Panc1 (cell line): ENCODE results near the gene PIK3R6. TPM values are rescaled to one million over a fixed set of nuclear protein-coding genes. Genes with fewer than 3 reads are reported as not detected.

Source experiments
- ATAC-seq: fragments of 200-7000 bp; cut with Tn5 transposase; 2 replicates; pipeline ENCODE4 v1.9.1; 2020; ENCODE audit warnings: mild to moderate bottlenecking, moderate library complexity
- BruUV-seq: library from RNA; stranded (reverse); fragments of 400-500 nt; replicated peaks from 2 replicates; lab custom pipeline; 2021; lab: Mats Ljungman, UMichigan
- CTCF ChIA-PET: fragments of 300-600 bp; sonication (Branson Sonifier 250); formaldehyde crosslinking; loops from one replicate; lab custom pipeline; 2022; ENCODE audit warnings: antibody characterized with exemption; lab: Charles Lee
- POLR2A ChIA-PET: fragments of 300-600 bp; sonication (Branson Sonifier 250); formaldehyde crosslinking; loops from one replicate; lab custom pipeline; 2022; ENCODE audit warnings: antibody characterized with exemption; lab: Charles Lee
- DNase-seq: peaks from one replicate; pipeline ENCODE4 v3.0.0-alpha.2; 2010; ENCODE audit warnings: low read depth, low spot score
- H3K27ac ChIP-seq: 2 replicates; pipeline ENCODE4 v1.5.1; 2011; ENCODE audit warnings: mild to moderate bottlenecking, low read length, inconsistent platforms
- H3K27me3 ChIP-seq: fragments of 200-500 bp; sonication (Bioruptor generic); 2 replicates; pipeline ENCODE4 v1.6.0; 2014; ENCODE audit warnings: low read length, inconsistent platforms; ENCODE audit not compliant: control insufficient read depth, insufficient read depth
- H3K36me3 ChIP-seq: fragments of 200-500 bp; sonication (Bioruptor generic); 2 replicates; pipeline ENCODE4 v1.5.1; 2014; ENCODE audit warnings: inconsistent platforms, mild to moderate bottlenecking, low read length, moderate library complexity; ENCODE audit not compliant: control insufficient read depth, insufficient read depth
- H3K4me1 ChIP-seq: 2 replicates; pipeline ENCODE4 v1.5.1; 2011; ENCODE audit warnings: inconsistent platforms, mild to moderate bottlenecking, low read length, moderate library complexity; ENCODE audit not compliant: control insufficient read depth, insufficient read depth
- H3K4me3 ChIP-seq, 2 experiments: 2 replicates each; pipeline ENCODE4 v1.5.1; 2011 to 2012; ENCODE audit warnings: low read depth in 2 of 2, low read length in 2 of 2, mild to moderate bottlenecking in 2 of 2, inconsistent platforms in 1 of 2, moderate library complexity in 1 of 2
- H3K9me3 ChIP-seq: fragments of 200-500 bp; sonication (Bioruptor generic); 2 replicates; pipeline ENCODE4 v1.5.1; 2014; ENCODE audit warnings: low read depth, mild to moderate bottlenecking, inconsistent platforms, low read length, moderate library complexity; ENCODE audit not compliant: control insufficient read depth, insufficient read depth
- CTCF ChIP-seq: fragments of 450-650 bp; IDR thresholded peaks from 2 replicates; pipeline ENCODE4 v1.5.1; 2017; ENCODE audit warnings: mild to moderate bottlenecking
- POLR2AphosphoS5 ChIP-seq: IDR thresholded peaks from 2 replicates; pipeline ENCODE4 v1.6.1; 2012; ENCODE audit warnings: mild to moderate bottlenecking, low read depth, low read length, moderate library complexity
- REST ChIP-seq, 2 experiments: IDR thresholded peaks; 2 replicates each; pipeline ENCODE4 v1.6.1; 2011 to 2012; ENCODE audit warnings: low read depth in 2 of 2, control low read depth in 1 of 2, low read length in 1 of 2, mild to moderate bottlenecking in 1 of 2, moderate library complexity in 1 of 2; ENCODE audit not compliant: insufficient read depth in 1 of 2
- SIN3A ChIP-seq: IDR thresholded peaks from 2 replicates; pipeline ENCODE4 v1.6.1; 2012; ENCODE audit warnings: low read depth, mild to moderate bottlenecking, low read length, moderate library complexity, borderline replicate concordance; ENCODE audit not compliant: insufficient read depth
- TCF7L2 ChIP-seq: IDR thresholded peaks from 2 replicates; pipeline ENCODE4 v1.6.1; 2011; ENCODE audit warnings: mild to moderate bottlenecking, low read depth, low read length, inconsistent platforms
- in situ Hi-C: cut with HindIII; loops from 2 replicates; pipeline ENCODE4 v1.10.0; 2016; ENCODE audit warnings: low sequenced_read_pairs, low pct_unique_long_range_greater_than_20kb
- intact Hi-C: fragments of 100-400 bp; cut with micrococcal nuclease; formaldehyde crosslinking; loops from one replicate; pipeline ENCODE4 v1.10.0; 2022; ENCODE audit not compliant: unreplicated experiment
- total RNA-seq: library from RNA; stranded (reverse); gene quantifications from one replicate; pipeline ENCODE4 v1.2.1, GENCODE V29; 2021; ENCODE audit not compliant: unreplicated experiment

Gene PIK3R6
- total RNA-seq, 1 experiment from 2014 or later, result not detected

- TF ChIP-seq REST (IDR thresholded peaks at IDR 0.05; ENCODE audit: insufficient read depth in 1 of 2, low read depth in 2 of 2, low read length in 1 of 2), result no peak
- TF ChIP-seq CTCF, result no peak
- TF ChIP-seq SIN3A, result no peak
- no peak for TF ChIP-seq TCF7L2
- TF ChIP-seq POLR2AphosphoS5, result no peak
- Histone ChIP-seq H3K36me3 (no peaks in the 10 kb centered on the region), H3K27me3 (peaks cover 9% of the 10 kb centered on the region), H3K4me3 (no peak overlapping the region), H3K4me1 (no peaks in the 10 kb centered on the region), H3K9me3 (no peaks in the 10 kb centered on the region), H3K27ac (no peak overlapping the region)
- DNase-seq (no peak), ATAC-seq (no peak)
- in situ Hi-C loops (no loop called here), intact Hi-C loops (no loop called here)
- no TSS peak for BruUV-seq
- ChIA-PET CTCF (no interaction called here), POLR2A (no interaction called here)
These were observed 48.7 kb downstream of the PIK3R6 start for GRCh38 chr17:8818654-8819330.

GRCh38 chr17:8818047-8818446 is 49.4 kb downstream of the PIK3R6 start:
- in situ Hi-C loops, result no loop called here
- intact Hi-C loops, result no loop called here

More at GRCh38 chr17:8818047-8818446, 49.4 kb downstream of the PIK3R6 start:
- TF ChIP-seq TCF7L2 (no peak), CTCF (no peak), POLR2AphosphoS5 (no peak), SIN3A (no peak), REST (IDR thresholded peaks at IDR 0.05; ENCODE audit: insufficient read depth in 1 of 2, low read depth in 2 of 2, low read length in 1 of 2) (no peak)
- Histone ChIP-seq H3K4me3 (no peak overlapping the region), H3K36me3 (no peaks in the 10 kb centered on the region), H3K27ac (no peak overlapping the region), H3K4me1 (no peaks in the 10 kb centered on the region), H3K9me3 (no peaks in the 10 kb centered on the region), H3K27me3 (peaks cover 12% of the 10 kb centered on the region)
- ChIA-PET CTCF (no interaction called here), POLR2A (no interaction called here)
- ATAC-seq, result no peak
- no TSS peak for BruUV-seq
- DNase-seq, result no peak
